Calu3 (cell line): ENCODE data around the gene ARHGAP15. TPM values are rescaled to one million over a fixed set of nuclear protein-coding genes. Genes with fewer than 3 reads are reported as not detected.

Experiments
- BruUV-seq: library from RNA; stranded (reverse); fragments of 400-500 nt; replicated peaks from 2 replicates; lab custom pipeline; 2021; lab: Mats Ljungman, UMichigan
- CTCF ChIA-PET: fragments of 300-600 bp; sonication (Branson Sonifier 250); formaldehyde crosslinking; loops from one replicate; lab custom pipeline; 2022; ENCODE audit warnings: antibody characterized with exemption; lab: Charles Lee
- DNase-seq: peaks from one replicate; pipeline ENCODE4 v3.0.0; 2022
- H3K27ac Mint-ChIP-seq: one replicate; pipeline ENCODE4 v1.8.0; 2022; ENCODE audit warnings: mixed read lengths; ENCODE audit not compliant: unreplicated experiment
- H3K27me3 Mint-ChIP-seq: one replicate; pipeline ENCODE4 v1.8.0; 2022; ENCODE audit warnings: mixed read lengths; ENCODE audit not compliant: unreplicated experiment
- H3K36me3 Mint-ChIP-seq: one replicate; pipeline ENCODE4 v1.8.0; 2022; ENCODE audit warnings: mild to moderate bottlenecking, moderate library complexity, mixed read lengths; ENCODE audit not compliant: insufficient read depth, unreplicated experiment
- H3K4me1 Mint-ChIP-seq: one replicate; pipeline ENCODE4 v1.8.0; 2022; ENCODE audit warnings: mild to moderate bottlenecking, low read depth, mixed read lengths; ENCODE audit not compliant: unreplicated experiment
- H3K4me3 Mint-ChIP-seq: one replicate; pipeline ENCODE4 v1.8.0; 2022; ENCODE audit warnings: mild to moderate bottlenecking, low read depth, moderate library complexity, mixed read lengths; ENCODE audit not compliant: unreplicated experiment
- H3K9me3 Mint-ChIP-seq: one replicate; pipeline ENCODE4 v1.8.0; 2022; ENCODE audit warnings: low read depth, mixed read lengths; ENCODE audit not compliant: unreplicated experiment
- intact Hi-C: fragments of 100-400 bp; cut with micrococcal nuclease; formaldehyde crosslinking; loops from one replicate; pipeline ENCODE4 v1.10.0; 2022; ENCODE audit not compliant: unreplicated experiment
- total RNA-seq: library from RNA; stranded (reverse); gene quantifications from 2 replicates; pipeline ENCODE4 v1.2.3, GENCODE V29; 2022
- TF ChIP-seq, protein P1 (sequence below): fragments of 200-600 bp; IDR thresholded peaks from one replicate; pipeline ENCODE4 v1.8.0; 2022; ENCODE audit warnings: antibody characterized with exemption; ENCODE audit not compliant: unreplicated experiment

ARHGAP15 gene
- total RNA-seq, 1 experiment from 2014 or later = not detected

DNA sequence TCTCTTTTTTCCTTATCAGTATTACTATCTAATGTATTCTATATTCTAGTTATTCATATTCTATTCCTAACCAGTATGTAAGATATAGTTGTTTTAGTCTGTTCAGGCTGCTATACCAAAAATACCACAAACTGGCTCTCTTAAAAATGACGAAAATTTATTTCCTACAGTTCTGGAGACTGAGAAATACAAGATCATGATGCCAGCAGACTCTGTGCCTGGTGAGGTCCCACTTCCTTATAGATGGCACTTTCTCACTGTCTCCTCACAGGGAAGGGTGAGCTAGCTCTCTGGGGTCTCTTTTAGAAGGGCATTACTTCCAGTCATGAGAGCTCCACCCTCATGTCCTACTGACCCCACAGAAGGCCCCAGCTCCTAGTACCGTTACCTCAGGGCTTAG is 4.8 kb upstream of the ARHGAP15 start:
- H3K9me3 Mint-ChIP-seq = no peaks in the 10 kb centered on the region
- no peak for DNase-seq
- no TSS peak for BruUV-seq
- H3K4me1 Mint-ChIP-seq = no peaks in the 10 kb centered on the region
- CTCF ChIA-PET = no interaction called here
- no peaks in the 10 kb centered on the region for H3K36me3 Mint-ChIP-seq
- intact Hi-C loops = no loop called here
- H3K27me3 Mint-ChIP-seq = no peaks in the 10 kb centered on the region
- TF ChIP-seq, protein P1, sequence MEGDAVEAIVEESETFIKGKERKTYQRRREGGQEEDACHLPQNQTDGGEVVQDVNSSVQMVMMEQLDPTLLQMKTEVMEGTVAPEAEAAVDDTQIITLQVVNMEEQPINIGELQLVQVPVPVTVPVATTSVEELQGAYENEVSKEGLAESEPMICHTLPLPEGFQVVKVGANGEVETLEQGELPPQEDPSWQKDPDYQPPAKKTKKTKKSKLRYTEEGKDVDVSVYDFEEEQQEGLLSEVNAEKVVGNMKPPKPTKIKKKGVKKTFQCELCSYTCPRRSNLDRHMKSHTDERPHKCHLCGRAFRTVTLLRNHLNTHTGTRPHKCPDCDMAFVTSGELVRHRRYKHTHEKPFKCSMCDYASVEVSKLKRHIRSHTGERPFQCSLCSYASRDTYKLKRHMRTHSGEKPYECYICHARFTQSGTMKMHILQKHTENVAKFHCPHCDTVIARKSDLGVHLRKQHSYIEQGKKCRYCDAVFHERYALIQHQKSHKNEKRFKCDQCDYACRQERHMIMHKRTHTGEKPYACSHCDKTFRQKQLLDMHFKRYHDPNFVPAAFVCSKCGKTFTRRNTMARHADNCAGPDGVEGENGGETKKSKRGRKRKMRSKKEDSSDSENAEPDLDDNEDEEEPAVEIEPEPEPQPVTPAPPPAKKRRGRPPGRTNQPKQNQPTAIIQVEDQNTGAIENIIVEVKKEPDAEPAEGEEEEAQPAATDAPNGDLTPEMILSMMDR = no peak
- H3K4me3 Mint-ChIP-seq = no peak overlapping the region
- H3K27ac Mint-ChIP-seq = no peak overlapping the region

DNA sequence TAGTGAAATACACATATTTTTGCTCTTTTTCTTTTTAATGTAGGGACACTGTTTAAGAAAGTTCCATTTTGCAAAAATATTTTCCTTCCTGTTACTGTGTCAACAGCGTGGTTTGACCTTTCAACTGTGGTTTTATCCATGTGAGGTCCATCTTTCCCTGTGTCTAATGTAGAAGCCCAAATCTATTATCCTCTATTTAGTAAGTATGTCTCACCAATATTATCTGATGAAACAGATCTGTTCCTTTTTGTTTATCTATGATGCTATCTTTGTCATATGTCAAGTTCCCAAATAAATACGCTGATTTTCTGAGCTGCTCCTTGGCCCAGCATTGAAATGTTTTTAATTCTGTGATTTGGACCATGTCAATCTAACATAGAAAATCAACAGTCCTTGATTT is 3.5 kb upstream of the ARHGAP15 start:
- H3K9me3 Mint-ChIP-seq = no peaks in the 10 kb centered on the region
- H3K4me1 Mint-ChIP-seq = no peaks in the 10 kb centered on the region
- no peaks in the 10 kb centered on the region for H3K27me3 Mint-ChIP-seq
- TF ChIP-seq, protein P1 = no peak
- intact Hi-C loops = no loop called here
- H3K36me3 Mint-ChIP-seq = no peaks in the 10 kb centered on the region
- no peak for DNase-seq
- BruUV-seq = no TSS peak
- H3K27ac Mint-ChIP-seq = no peak overlapping the region
- H3K4me3 Mint-ChIP-seq = no peak overlapping the region
- CTCF ChIA-PET = no interaction called here

- intact Hi-C loops = no loop called here
- Mint-ChIP-seq H3K36me3 (no peaks in the 10 kb centered on the region), H3K4me3 (no peak overlapping the region), H3K27ac (no peak overlapping the region), H3K27me3 (no peaks in the 10 kb centered on the region), H3K9me3 (no peaks in the 10 kb centered on the region), H3K4me1 (no peaks in the 10 kb centered on the region)
- no TSS peak for BruUV-seq
- TF ChIP-seq, protein P1 = no peak
- no peak for DNase-seq
- CTCF ChIA-PET = interaction anchor here (0.7 kb wide), 1 partner anchor 292 kb away, joined by 5 read pairs; no protein-coding TSS in a partner anchor
Observed at GRCh38 chr2:143132355-143132754, 3.1 kb downstream of the ARHGAP15 start.

DNA sequence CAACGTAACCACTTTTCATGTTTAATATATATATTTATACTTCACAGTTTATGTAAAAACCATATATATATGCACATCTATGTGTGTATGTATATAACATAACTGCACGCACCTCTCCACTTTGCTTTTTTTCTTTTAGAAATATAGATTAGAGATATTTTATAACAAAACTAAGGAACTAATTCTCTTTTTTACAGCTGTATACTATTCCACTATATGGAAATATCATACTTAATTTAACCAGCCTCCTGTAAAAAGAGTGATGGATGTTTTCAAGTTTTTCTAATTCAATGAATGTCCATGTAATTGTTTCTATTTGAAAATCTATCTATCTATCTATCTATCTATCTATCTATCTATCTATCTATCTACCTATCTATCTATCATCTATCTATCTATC is 4.6 kb downstream of the ARHGAP15 start:
- H3K36me3 Mint-ChIP-seq = no peaks in the 10 kb centered on the region
- H3K27me3 Mint-ChIP-seq = no peaks in the 10 kb centered on the region
- no peaks in the 10 kb centered on the region for H3K4me1 Mint-ChIP-seq
- no peak overlapping the region for H3K27ac Mint-ChIP-seq
- H3K4me3 Mint-ChIP-seq = no peak overlapping the region
- BruUV-seq = no TSS peak
- no peaks in the 10 kb centered on the region for H3K9me3 Mint-ChIP-seq
- intact Hi-C loops = no loop called here
- no peak for DNase-seq
- TF ChIP-seq, protein P1 = no peak
- CTCF ChIA-PET = no interaction called here

DNA sequence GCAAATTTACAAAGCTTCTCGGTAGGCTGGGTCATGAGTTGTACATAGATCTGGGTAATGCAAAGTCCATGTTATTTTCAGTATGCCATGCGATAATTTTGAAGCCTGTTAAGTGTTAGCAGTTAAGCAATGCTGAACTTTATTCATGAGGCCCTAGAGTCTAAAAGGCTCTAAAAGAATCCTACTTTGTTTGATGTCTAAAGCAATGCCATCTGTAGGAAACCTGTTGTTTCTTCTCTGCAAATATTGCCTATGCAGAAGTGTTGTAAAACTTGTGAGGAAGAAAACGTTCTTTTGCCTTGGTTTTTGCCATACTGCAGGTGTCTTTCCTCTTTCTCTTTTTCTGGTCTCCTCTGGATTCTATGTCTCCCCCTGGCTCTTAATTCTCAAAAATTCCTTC is 9.1 kb downstream of the ARHGAP15 start:
- no peaks in the 10 kb centered on the region for H3K4me1 Mint-ChIP-seq
- no peaks in the 10 kb centered on the region for H3K36me3 Mint-ChIP-seq
- no peaks in the 10 kb centered on the region for H3K9me3 Mint-ChIP-seq
- H3K27ac Mint-ChIP-seq = no peak overlapping the region
- intact Hi-C loops = no loop called here
- TF ChIP-seq, protein P1 = no peak
- BruUV-seq = no TSS peak
- no peak for DNase-seq
- no peak overlapping the region for H3K4me3 Mint-ChIP-seq
- H3K27me3 Mint-ChIP-seq = no peaks in the 10 kb centered on the region
- CTCF ChIA-PET = no interaction called here
